ENCODE data around the gene AP1B1. TPM values are rescaled to one million over a fixed set of nuclear protein-coding genes. Genes with fewer than 3 reads are reported as not detected.
"Not testable (repeated sequence)": the region's sequence is repeated elsewhere in the genome, so short reads cannot be mapped to it uniquely, and the experiment has no call there.

Gene AP1B1
- total RNA-seq, 1 experiment from 2014 or later = 101 TPM

DNA sequence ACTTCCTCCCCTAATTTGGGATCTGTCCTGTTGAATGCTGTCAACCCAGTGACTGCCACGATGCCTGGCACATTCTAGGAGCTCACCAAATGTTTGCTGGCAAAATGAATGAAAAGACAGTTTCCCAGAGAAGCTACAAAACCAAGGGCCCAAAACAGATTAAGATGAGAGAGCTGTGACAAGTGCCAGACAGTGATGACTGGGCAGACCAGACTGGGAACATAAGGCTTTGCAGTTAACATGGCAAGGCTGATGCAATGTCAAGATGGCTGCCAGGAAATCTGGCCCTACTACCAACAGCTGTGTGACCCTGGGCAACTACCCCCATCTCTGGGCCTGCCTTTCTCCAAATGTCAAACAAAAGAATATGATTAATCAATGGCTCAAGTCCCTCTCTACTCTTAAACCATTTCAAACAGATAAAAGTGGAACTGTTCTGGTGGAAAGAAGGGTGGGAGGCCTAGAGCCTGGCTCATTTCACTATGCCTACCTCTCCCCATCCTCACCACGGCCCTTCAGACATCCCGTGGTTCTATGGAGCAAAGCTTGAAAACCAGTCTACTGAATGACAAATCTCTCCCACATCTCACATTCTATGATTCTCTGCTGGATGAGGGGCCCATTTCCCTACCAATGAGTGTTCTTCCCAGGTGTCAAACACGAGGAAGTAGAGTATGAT lies 12.8 kb downstream of the AP1B1 start:
- no peak overlapping the region for H3K4me3 Mint-ChIP-seq (ENCODE audit: unreplicated experiment)
- peaks cover 43% of the 10 kb centered on the region for H3K4me1 ChIP-seq
- intact Hi-C loops (cut with micrococcal nuclease; ENCODE audit: unreplicated experiment) = loop anchor here (10.0 kb wide), 1 partner anchor 171 kb away; the partner anchor contains the start of gene EMID1
- peaks cover 53% of the 10 kb centered on the region for H3K36me3 Mint-ChIP-seq (ENCODE audit: insufficient read depth, unreplicated experiment)
- peaks cover 49% of the 10 kb centered on the region for H3K4me1 Mint-ChIP-seq (ENCODE audit: low read depth, unreplicated experiment)
- H3K4me3 ChIP-seq (ENCODE audit: low read depth, low read length) = no peak overlapping the region
- no peaks in the 10 kb centered on the region; the same call in none of the 2 replicates for H3K36me3 ChIP-seq (ENCODE audit: control insufficient read depth, insufficient read depth, low read length)
- ChIA-PET CTCF (no interaction called here), POLR2A (no interaction called here)
- H3K27me3 ChIP-seq (replicated peaks; ENCODE audit: control insufficient read depth, insufficient read depth, low read length) = no peaks in the 10 kb centered on the region
- no TSS peak for BruUV-seq (replicated peaks)
- no peaks in the 10 kb centered on the region for H3K27me3 Mint-ChIP-seq (ENCODE audit: insufficient read depth, unreplicated experiment)
- H3K27ac Mint-ChIP-seq (ENCODE audit: unreplicated experiment) = peak overlapping the region; percentile 67
- DNase-seq = no peak
- TF ChIP-seq, protein P1, sequence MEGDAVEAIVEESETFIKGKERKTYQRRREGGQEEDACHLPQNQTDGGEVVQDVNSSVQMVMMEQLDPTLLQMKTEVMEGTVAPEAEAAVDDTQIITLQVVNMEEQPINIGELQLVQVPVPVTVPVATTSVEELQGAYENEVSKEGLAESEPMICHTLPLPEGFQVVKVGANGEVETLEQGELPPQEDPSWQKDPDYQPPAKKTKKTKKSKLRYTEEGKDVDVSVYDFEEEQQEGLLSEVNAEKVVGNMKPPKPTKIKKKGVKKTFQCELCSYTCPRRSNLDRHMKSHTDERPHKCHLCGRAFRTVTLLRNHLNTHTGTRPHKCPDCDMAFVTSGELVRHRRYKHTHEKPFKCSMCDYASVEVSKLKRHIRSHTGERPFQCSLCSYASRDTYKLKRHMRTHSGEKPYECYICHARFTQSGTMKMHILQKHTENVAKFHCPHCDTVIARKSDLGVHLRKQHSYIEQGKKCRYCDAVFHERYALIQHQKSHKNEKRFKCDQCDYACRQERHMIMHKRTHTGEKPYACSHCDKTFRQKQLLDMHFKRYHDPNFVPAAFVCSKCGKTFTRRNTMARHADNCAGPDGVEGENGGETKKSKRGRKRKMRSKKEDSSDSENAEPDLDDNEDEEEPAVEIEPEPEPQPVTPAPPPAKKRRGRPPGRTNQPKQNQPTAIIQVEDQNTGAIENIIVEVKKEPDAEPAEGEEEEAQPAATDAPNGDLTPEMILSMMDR (IDR thresholded peaks at IDR 0.05; ENCODE audit: insufficient read depth in 1 of 2, low read depth in 1 of 2, low read length in 1 of 2, severe bottlenecking in 1 of 2, unreplicated experiment in 1 of 2) = no peak
- no peaks in the 10 kb centered on the region for H3K9me3 Mint-ChIP-seq (ENCODE audit: unreplicated experiment)
- H3K9me3 ChIP-seq = no peaks in the 10 kb centered on the region

DNA sequence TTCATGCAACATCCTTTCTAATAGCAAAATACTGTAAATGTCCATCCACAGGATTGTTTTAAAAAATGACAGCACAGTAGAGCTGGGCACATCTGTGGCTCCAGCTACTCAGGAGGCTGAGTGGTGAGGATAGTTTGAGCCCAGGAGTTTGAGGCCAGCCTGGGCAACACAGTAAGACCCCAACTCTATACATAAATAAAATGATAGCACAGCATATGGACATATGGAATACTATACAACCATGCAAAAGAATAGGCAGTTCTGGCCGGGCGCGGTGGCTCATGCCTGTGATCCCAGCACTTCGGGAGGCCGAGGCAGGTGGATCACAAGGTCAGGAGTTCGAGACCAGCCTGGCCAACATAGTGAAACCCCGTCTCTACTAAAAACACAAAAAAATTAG lies 13.6 kb downstream of the AP1B1 start:
- intact Hi-C loops (cut with micrococcal nuclease; ENCODE audit: unreplicated experiment) = loop anchor here (10.0 kb wide), 1 partner anchor 170 kb away; the partner anchor contains the start of gene EMID1
- H3K27me3 Mint-ChIP-seq (ENCODE audit: insufficient read depth, unreplicated experiment); H3K4me3 ChIP-seq (ENCODE audit: low read depth, low read length); H3K27ac Mint-ChIP-seq (ENCODE audit: unreplicated experiment); CTCF ChIA-PET; H3K9me3 ChIP-seq; POLR2A ChIA-PET; H3K27me3 ChIP-seq (replicated peaks; ENCODE audit: control insufficient read depth, insufficient read depth, low read length); H3K36me3 ChIP-seq (ENCODE audit: control insufficient read depth, insufficient read depth, low read length); BruUV-seq (replicated peaks); H3K4me3 Mint-ChIP-seq (ENCODE audit: unreplicated experiment); H3K9me3 Mint-ChIP-seq (ENCODE audit: unreplicated experiment); DNase-seq: not testable (repeated sequence)
- Mint-ChIP-seq H3K36me3 (ENCODE audit: insufficient read depth, unreplicated experiment) (peaks cover 51% of the 10 kb centered on the region), H3K4me1 (ENCODE audit: low read depth, unreplicated experiment) (peaks cover 44% of the 10 kb centered on the region)
- H3K4me1 ChIP-seq = peaks cover 46% of the 10 kb centered on the region

DNA sequence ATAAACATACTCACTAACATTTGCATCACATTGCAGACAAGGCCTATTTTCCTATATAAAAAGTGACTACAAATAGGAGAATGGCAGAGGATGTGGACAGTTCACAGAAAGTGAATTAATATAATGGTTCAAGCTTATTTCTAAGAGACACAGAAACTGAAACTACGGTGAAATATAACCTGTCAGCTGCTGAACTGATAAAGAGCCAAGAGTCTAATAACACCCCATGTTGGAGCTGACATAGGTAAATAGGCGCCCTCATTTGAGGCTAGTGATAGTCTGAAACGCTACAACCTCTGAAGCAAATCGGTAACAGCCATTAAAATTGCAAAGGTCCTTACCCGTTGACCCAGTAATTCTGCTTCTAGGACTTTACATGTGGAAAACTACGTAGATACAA lies 14.0 kb downstream of the AP1B1 start:
- H3K27ac Mint-ChIP-seq (ENCODE audit: unreplicated experiment) = no peak overlapping the region

More for the DNA sequence above, 14.0 kb downstream of the AP1B1 start:
- peaks cover 50% of the 10 kb centered on the region for H3K4me1 ChIP-seq
- ChIA-PET POLR2A (no interaction called here), CTCF (no interaction called here)
- H3K4me3 ChIP-seq (ENCODE audit: low read depth, low read length) = no peak overlapping the region
- no peaks in the 10 kb centered on the region for H3K27me3 Mint-ChIP-seq (ENCODE audit: insufficient read depth, unreplicated experiment)
- no peaks in the 10 kb centered on the region for H3K27me3 ChIP-seq (replicated peaks; ENCODE audit: control insufficient read depth, insufficient read depth, low read length)
- no peak for DNase-seq
- intact Hi-C loops (cut with micrococcal nuclease; ENCODE audit: unreplicated experiment) = loop anchor here (10.0 kb wide), 1 partner anchor 170 kb away; the partner anchor contains the start of gene EMID1
- TF ChIP-seq, protein P1 (IDR thresholded peaks at IDR 0.05; ENCODE audit: insufficient read depth in 1 of 2, low read depth in 1 of 2, low read length in 1 of 2, severe bottlenecking in 1 of 2, unreplicated experiment in 1 of 2) = no peak
- H3K9me3 Mint-ChIP-seq (ENCODE audit: unreplicated experiment) = no peaks in the 10 kb centered on the region
- no TSS peak for BruUV-seq (replicated peaks)
- peaks cover 40% of the 10 kb centered on the region for H3K4me1 Mint-ChIP-seq (ENCODE audit: low read depth, unreplicated experiment)
- H3K36me3 Mint-ChIP-seq (ENCODE audit: insufficient read depth, unreplicated experiment) = peaks cover 47% of the 10 kb centered on the region
- H3K36me3 ChIP-seq (ENCODE audit: control insufficient read depth, insufficient read depth, low read length) = no peaks in the 10 kb centered on the region; the same call in none of the 2 replicates
- no peaks in the 10 kb centered on the region for H3K9me3 ChIP-seq
- H3K4me3 Mint-ChIP-seq (ENCODE audit: unreplicated experiment) = no peak overlapping the region
